Activated B cell treated with CpG ODN at 0.5 μM for 24 hours (primary cell): ENCODE results near the gene BCS1L. TPM values are rescaled to one million over a fixed set of nuclear protein-coding genes. Genes with fewer than 3 reads are reported as not detected.
"Not testable (repeated sequence)": the region's sequence is repeated elsewhere in the genome, so short reads cannot be mapped to it uniquely, and the experiment has no call there.

Source experiments
- ATAC-seq: fragments of 200-7000 bp; cut with Tn5 transposase; one replicate; pipeline ENCODE4 v1.10.0; 2021; ENCODE audit warnings: low read depth, mild to moderate bottlenecking, moderate library complexity
- CTCF ChIA-PET: fragments of 350-600 bp; sonication (Branson Sonifier 250); formaldehyde crosslinking; loops from one replicate; lab custom pipeline; 2021; ENCODE audit warnings: antibody characterized with exemption; lab: Charles Lee
- POLR2A ChIA-PET: fragments of 350-600 bp; sonication (Branson Sonifier 250); formaldehyde crosslinking; loops from one replicate; lab custom pipeline; 2021; ENCODE audit warnings: antibody characterized with exemption; lab: Charles Lee
- DNase-seq: peaks from one replicate; pipeline ENCODE4 v3.0.0; 2022
- H3K27ac Mint-ChIP-seq: one replicate; pipeline ENCODE4 v1.8.0; 2020; ENCODE audit warnings: mixed read lengths
- H3K27me3 Mint-ChIP-seq: one replicate; pipeline ENCODE4 v1.8.0; 2021; ENCODE audit warnings: mixed read lengths
- H3K36me3 Mint-ChIP-seq: one replicate; pipeline ENCODE4 v1.8.0; 2021; ENCODE audit warnings: low read depth, mixed read lengths
- H3K4me1 Mint-ChIP-seq: one replicate; pipeline ENCODE4 v1.8.0; 2021; ENCODE audit warnings: mixed read lengths
- H3K4me3 Mint-ChIP-seq: one replicate; pipeline ENCODE4 v1.8.0; 2020; ENCODE audit warnings: mild to moderate bottlenecking, mixed read lengths
- H3K9me3 Mint-ChIP-seq: one replicate; pipeline ENCODE4 v1.8.0; 2020; ENCODE audit warnings: mixed read lengths
- CTCF ChIP-seq: fragments of 200-600 bp; IDR thresholded peaks from one replicate; pipeline ENCODE4 v1.8.0; 2022; ENCODE audit warnings: antibody characterized with exemption, mild to moderate bottlenecking
- intact Hi-C: fragments of 100-400 bp; cut with micrococcal nuclease; formaldehyde crosslinking; loops from one replicate; pipeline ENCODE4 v1.15.1; 2024
- total RNA-seq: library from RNA; stranded (reverse); gene quantifications from 2 replicates; pipeline ENCODE4 v1.2.3, GENCODE V29; 2022

BCS1L gene
- total RNA-seq, 1 donor from 2014 or later: 75.1 TPM

GRCh38 chr2:218679119-218679518 is 19.6 kb downstream of the BCS1L start:
- CTCF ChIA-PET: no interaction called here
- H3K27me3 Mint-ChIP-seq: no peaks in the 10 kb centered on the region
- no peaks in the 10 kb centered on the region for H3K9me3 Mint-ChIP-seq
- peaks cover 7% of the 10 kb centered on the region for H3K36me3 Mint-ChIP-seq
- DNase-seq: no peak
- POLR2A ChIA-PET: no interaction called here
- H3K4me1 Mint-ChIP-seq: no peaks in the 10 kb centered on the region
- no peak for ATAC-seq
- no peak overlapping the region for H3K4me3 Mint-ChIP-seq
- no peak overlapping the region for H3K27ac Mint-ChIP-seq
- TF ChIP-seq CTCF: no peak
- intact Hi-C loops: no loop called here

GRCh38 chr2:218680061-218680460 is 20.6 kb downstream of the BCS1L start:
- H3K4me3 Mint-ChIP-seq: no peak overlapping the region
- TF ChIP-seq CTCF: no peak
- intact Hi-C loops: no loop called here
- H3K36me3 Mint-ChIP-seq: peaks cover 7% of the 10 kb centered on the region
- ATAC-seq (no peak), DNase-seq (no peak)
- ChIA-PET CTCF (no interaction called here), POLR2A (no interaction called here)
- H3K9me3 Mint-ChIP-seq: no peaks in the 10 kb centered on the region
- H3K4me1 Mint-ChIP-seq: no peaks in the 10 kb centered on the region
- H3K27me3 Mint-ChIP-seq: no peaks in the 10 kb centered on the region
- H3K27ac Mint-ChIP-seq: no peak overlapping the region

- H3K9me3 Mint-ChIP-seq, H3K27me3 Mint-ChIP-seq, H3K4me1 Mint-ChIP-seq, DNase-seq, H3K4me3 Mint-ChIP-seq, H3K27ac Mint-ChIP-seq: not testable (repeated sequence)
- intact Hi-C loops: loop anchor here (1.0 kb wide), 1 partner anchor 281 kb away; no protein-coding TSS in a partner anchor
- POLR2A ChIA-PET: interaction anchor here (0.6 kb wide), 1 partner anchor 15 kb away, joined by 3 read pairs; the partner anchor contains the start of genes RNF25 and STK36
- CTCF ChIA-PET: interaction anchor here (0.7 to 1.8 kb wide), 6 partner anchors 10 to 281 kb away, joined by 3 to 10 read pairs (median 4); partner anchors contain the start of genes BCS1L and ZNF142
- H3K36me3 Mint-ChIP-seq: peaks cover 14% of the 10 kb centered on the region
- peak; percentile 56 for ATAC-seq
These were observed 28.0 kb downstream of the BCS1L start for GRCh38 chr2:218687400-218688060.

GRCh38 chr2:218691234-218691633 is 31.8 kb downstream of the BCS1L start:
- POLR2A ChIA-PET: no interaction called here
- Mint-ChIP-seq H3K9me3 (no peaks in the 10 kb centered on the region), H3K4me1 (no peaks in the 10 kb centered on the region), H3K27ac (no peak overlapping the region), H3K36me3 (peaks cover 26% of the 10 kb centered on the region), H3K27me3 (no peaks in the 10 kb centered on the region), H3K4me3 (no peak overlapping the region)
- CTCF ChIA-PET: no interaction called here
- intact Hi-C loops: no loop called here
- no peak for TF ChIP-seq CTCF
- no peak for DNase-seq
- ATAC-seq: no peak

- ChIA-PET CTCF (no interaction called here), POLR2A (no interaction called here)
- DNase-seq (no peak), ATAC-seq (no peak)
- no peaks in the 10 kb centered on the region for H3K4me1 Mint-ChIP-seq
- intact Hi-C loops: no loop called here
- H3K36me3 Mint-ChIP-seq: peaks cover 22% of the 10 kb centered on the region
- H3K27me3 Mint-ChIP-seq: no peaks in the 10 kb centered on the region
- no peak overlapping the region for H3K4me3 Mint-ChIP-seq
- TF ChIP-seq CTCF: no peak
- H3K9me3 Mint-ChIP-seq: no peaks in the 10 kb centered on the region
- H3K27ac Mint-ChIP-seq: no peak overlapping the region
These were observed 35.1 kb downstream of the BCS1L start for GRCh38 chr2:218694405-218695145.
